ENCODE results near the gene RFXANK.

DNA sequence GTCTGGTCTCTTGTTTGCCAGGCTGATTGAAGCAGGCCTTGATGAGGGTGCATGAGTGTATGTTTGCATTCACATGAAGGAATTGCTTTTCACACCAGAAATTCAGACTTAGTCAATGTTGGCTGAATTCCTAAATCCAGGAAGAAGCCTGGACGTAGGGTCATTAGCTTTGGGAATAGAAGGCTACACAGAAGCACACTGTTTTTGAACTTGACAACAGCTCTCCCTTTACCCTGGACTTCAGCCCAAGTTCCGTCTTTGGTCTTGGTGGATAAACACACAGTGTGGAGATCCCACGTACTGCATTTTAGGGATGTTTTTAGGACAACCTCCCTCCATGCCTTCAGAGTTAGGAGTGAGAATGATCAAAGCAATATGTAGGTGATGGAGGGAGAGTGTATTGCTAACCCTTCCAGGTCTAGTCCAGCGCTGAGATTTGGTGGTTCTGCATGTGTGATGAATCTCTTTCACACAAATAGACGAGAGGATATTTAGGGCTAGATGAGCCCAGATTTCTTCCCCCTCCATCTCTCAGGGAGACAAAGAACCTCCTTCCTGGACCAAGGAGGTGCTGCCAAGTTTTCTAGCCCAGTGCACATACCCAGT is 58.2 kb downstream of the RFXANK start:
- TF ChIP-seq CTCF (IDR thresholded peaks at IDR 0.05) = no peak
- TF ChIP-seq CREB1 (CRISPR knock-in tag; IDR thresholded peaks at IDR 0.05) = no peak
